ENCODE measurements around the gene SERPINB1. TPM values are rescaled to one million over a fixed set of nuclear protein-coding genes. Genes with fewer than 3 reads are reported as not detected.

Gene SERPINB1
- total RNA-seq, 1 experiment from 2014 or later, result 18.4 TPM

DNA sequence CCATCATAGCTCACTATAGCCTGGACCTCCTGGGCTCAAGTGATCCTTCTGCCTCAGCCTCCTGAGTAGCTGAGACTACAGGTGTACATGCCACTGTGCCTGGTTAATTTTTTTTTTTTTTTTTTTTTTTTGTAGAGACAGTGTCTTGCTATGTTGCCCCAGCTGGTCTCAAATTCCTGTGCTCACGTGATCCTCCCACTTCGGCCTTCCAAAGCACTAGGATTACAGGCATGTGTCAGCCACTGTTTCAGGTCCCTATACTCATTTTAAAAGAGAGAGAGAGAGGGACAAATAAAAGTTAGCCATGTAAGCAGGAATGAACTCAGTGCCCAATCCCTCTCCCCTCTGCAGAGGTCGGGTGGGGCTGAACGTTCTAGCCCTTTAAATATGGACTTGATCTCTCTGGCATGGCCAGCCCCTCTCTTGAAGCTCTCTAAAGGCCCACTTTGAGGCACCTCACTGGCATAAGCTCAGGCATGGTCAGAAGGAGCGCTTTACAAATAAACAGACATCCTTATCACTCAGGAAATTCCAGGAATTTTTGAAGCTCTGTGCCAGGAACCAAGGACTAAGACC lies 9.0 kb upstream of the SERPINB1 start:
- Histone ChIP-seq H3K23ac (ENCODE audit: insufficient read length, low read depth, low read length) (no peak overlapping the region), H2BK12ac (ENCODE audit: insufficient read length, low read depth, low read length) (no peak overlapping the region), H4K91ac (ENCODE audit: insufficient read length, low read depth, low read length) (no peak overlapping the region), H2BK15ac (ENCODE audit: low read depth, low read length) (no peak overlapping the region), H3K79me1 (ENCODE audit: insufficient read depth, low read depth, low read length, poor library complexity, severe bottlenecking) (no peaks in the 10 kb centered on the region), H4K5ac (ENCODE audit: insufficient read length, low read depth, low read length) (no peak overlapping the region), H3K4me1 (ENCODE audit: insufficient read depth, low read length) (peaks cover 27% of the 10 kb centered on the region; the same call in 1 of the 2 replicates), H3T11ph (ENCODE audit: low read length) (no peak overlapping the region), H3K14ac (ENCODE audit: insufficient read depth, low read length) (no peak overlapping the region), H3K27ac (ENCODE audit: insufficient read length, low read depth, low read length) (no peak overlapping the region), H2AFZ (ENCODE audit: low read length) (no peak overlapping the region), H3K23me2 (ENCODE audit: insufficient read length, low read depth, low read length, poor library complexity, severe bottlenecking) (peaks cover 2% of the 10 kb centered on the region), H2BK20ac (ENCODE audit: low read depth, low read length, poor library complexity, severe bottlenecking) (no peak overlapping the region), H3K4me2 (ENCODE audit: insufficient read depth, insufficient read length, low read length) (no peak overlapping the region), H3K27me3 (ENCODE audit: insufficient read depth, low read length) (no peaks in the 10 kb centered on the region), H2BK5ac (ENCODE audit: insufficient read length, low read length) (no peak overlapping the region), H2BK120ac (ENCODE audit: low read depth, low read length, poor library complexity, severe bottlenecking) (no peak overlapping the region), H2AK5ac (ENCODE audit: insufficient read length, low read length) (no peak overlapping the region), H3K4ac (ENCODE audit: low read depth, low read length) (no peak overlapping the region), H3K9ac (ENCODE audit: extremely low read depth, insufficient read length, low read length) (no peak overlapping the region), H3K9me3 (ENCODE audit: control insufficient read depth, low read depth, low read length) (no peaks in the 10 kb centered on the region), H4K8ac (replicated peaks; ENCODE audit: insufficient read length, low read depth, low read length) (no peak overlapping the region), H3K18ac (ENCODE audit: insufficient read length, low read depth, low read length) (no peak overlapping the region), H3K56ac (ENCODE audit: insufficient read length, low read depth, low read length) (no peak overlapping the region), H3K79me2 (ENCODE audit: insufficient read depth, low read length) (no peaks in the 10 kb centered on the region), H4K20me1 (ENCODE audit: control insufficient read depth, insufficient read depth, insufficient read length) (no peaks in the 10 kb centered on the region)
- Mint-ChIP-seq H3K27me3 (ENCODE audit: low read depth) (no peaks in the 10 kb centered on the region), H3K36me3 (ENCODE audit: insufficient read depth in 1 of 3, low read depth in 3 of 3) (no peaks in the 10 kb centered on the region), H3K9me3 (no peaks in the 10 kb centered on the region), H3K4me1 (peaks cover 47 to 53% of the 10 kb centered on the region in 2 experiments), H3K27ac (peak overlapping the region; percentile 60 to 79 (median 74); a peak in 4 of 7 replicates), H3K4me3 (no peak overlapping the region)
- WGBS (ENCODE audit: extremely low coverage, insufficient read length, low lambda C conversion rate), result no CpG with 5 or more reads among the region's 5 CpGs
- DNase-seq, result no peak
- TF ChIP-seq, protein P1, sequence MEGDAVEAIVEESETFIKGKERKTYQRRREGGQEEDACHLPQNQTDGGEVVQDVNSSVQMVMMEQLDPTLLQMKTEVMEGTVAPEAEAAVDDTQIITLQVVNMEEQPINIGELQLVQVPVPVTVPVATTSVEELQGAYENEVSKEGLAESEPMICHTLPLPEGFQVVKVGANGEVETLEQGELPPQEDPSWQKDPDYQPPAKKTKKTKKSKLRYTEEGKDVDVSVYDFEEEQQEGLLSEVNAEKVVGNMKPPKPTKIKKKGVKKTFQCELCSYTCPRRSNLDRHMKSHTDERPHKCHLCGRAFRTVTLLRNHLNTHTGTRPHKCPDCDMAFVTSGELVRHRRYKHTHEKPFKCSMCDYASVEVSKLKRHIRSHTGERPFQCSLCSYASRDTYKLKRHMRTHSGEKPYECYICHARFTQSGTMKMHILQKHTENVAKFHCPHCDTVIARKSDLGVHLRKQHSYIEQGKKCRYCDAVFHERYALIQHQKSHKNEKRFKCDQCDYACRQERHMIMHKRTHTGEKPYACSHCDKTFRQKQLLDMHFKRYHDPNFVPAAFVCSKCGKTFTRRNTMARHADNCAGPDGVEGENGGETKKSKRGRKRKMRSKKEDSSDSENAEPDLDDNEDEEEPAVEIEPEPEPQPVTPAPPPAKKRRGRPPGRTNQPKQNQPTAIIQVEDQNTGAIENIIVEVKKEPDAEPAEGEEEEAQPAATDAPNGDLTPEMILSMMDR (conservative IDR thresholded peaks at IDR 0.05), result no peak
